Stimulated activated CD4-positive, alpha-beta T cell treated with anti-CD3 and anti-CD28 coated beads, Interleukin-12 subunit alpha, Interleukin-12 subunit beta, amount 100 ng/mL, for 24 hours (primary cell): Measurements from ENCODE around the gene CCDC182.
A peak's percentile ranks its signal among the peaks of the same experiment; 100 is the strongest.

ENCODE experiments used
- DNase-seq, 2 experiments: peaks; one replicate each; pipeline ENCODE4 v3.0.0-alpha.2; 2020; ENCODE audit warnings: low read depth in 2 of 2

Gene CCDC182

DNA sequence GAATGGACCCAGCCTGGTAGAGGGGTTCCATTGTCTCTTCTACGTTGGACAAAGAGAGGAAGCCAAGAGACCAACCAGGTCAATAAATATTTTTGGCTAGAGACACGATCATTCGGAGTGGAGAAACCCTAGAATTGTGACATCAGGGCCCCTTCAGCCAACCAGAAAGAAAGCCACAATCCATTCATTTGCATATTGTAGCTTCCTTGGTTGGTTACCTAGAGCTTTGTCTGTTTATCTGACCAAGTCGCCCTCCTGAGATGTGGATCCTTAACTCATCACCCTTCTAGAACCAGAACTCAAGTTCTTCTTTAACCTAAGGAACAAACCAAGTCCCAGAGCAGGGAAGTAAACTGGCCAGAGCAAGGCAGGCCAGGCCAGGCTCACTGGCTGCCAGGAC lies at the start of gene CCDC182:
Gene CCDC182, minus strand, starts transcription at position 58 of the 400 bp plus-strand sequence. Its CDS starts 27 bp downstream, at position 31.
- DNase-seq: no peak

DNA sequence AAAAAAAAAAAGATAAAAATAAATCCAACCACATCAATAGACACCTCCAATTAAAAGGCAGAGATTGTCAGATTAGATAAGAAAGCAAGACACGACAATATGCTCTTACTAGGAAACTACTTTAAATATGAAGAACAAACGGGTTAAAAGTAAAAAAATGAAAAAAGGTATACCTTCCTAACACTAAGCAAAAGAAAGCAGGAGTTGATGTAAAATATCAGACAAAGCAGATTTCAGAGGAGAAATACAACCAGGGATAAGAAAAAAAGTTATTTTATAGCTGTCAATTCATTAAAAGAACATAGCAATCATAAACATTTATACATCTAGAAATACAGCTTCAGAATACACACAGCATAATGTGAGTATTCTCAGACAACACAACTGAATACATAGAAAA lies 49.7 kb upstream of the CCDC182 start:
- DNase-seq: no peak

DNA sequence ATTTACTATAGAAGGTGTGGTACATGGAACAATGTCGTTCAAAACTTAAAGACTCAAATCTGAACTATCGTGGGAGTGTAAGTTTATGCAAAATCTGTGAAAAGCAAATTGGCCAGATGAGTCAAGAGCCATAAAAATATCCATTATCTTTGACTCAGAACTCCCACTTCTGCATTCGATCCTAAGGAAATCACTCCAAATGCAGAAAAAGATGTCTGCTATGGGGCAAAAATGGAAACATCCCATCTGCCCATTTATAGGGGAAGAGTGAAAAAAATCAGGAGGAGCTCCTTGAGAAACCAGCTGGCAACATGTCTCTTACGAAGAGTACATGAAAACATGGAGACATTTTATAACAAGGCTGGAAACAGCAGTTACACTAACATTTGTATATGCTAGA lies 43.6 kb upstream of the CCDC182 start:
- no peak for DNase-seq

DNA sequence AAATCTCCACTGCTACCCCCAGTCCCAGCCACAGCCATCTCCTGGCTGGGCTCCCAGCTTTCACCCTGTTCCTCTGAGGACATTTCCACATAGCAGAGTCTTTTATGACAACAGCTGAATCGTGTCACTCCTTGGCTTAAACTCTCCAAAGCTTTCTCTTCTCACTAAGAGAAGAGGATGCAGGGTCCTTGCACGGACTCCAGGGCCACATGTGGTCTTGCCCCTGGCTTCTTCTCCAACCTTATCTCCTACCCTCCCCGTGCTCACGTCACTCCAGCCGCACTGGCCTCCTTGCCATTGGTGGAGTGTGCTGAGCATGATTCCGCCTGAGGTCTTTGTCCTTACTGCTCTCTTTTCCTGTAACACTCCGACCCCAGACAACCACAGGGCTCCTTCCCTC lies 39.9 kb upstream of the CCDC182 start:
- no peak for DNase-seq

DNA sequence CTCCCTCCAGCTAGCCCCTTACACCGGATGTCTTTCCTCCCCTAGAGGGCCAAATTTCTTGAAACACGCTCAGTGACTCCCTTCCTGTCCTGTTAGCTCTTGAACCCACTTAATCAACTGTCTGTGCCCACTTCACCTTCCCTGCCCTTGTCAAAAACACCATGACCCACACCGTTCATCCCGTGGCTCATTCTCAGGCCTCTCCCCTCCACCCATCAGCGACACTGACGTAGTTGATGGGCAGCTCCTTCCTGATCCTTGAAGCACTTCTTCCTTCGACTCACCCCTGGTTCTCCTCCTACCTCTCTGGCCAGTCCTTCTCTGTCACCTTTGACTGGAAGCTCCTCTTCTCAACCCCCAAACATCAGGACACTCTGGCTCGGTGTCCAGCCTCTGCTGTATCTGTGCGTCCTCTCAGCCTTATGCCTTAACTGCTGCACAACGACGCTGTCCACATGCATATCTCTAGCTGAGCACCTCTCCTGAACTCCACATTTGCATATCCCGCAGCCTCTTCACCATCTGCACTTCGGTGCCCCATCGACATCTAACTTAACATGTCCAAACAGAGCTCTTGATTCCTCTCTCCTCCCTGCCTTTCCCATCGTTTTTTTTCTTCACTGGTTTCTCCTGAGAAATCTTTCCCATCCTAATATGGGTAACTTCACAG lies 39.3 kb upstream of the CCDC182 start:
- no peak for DNase-seq

DNA sequence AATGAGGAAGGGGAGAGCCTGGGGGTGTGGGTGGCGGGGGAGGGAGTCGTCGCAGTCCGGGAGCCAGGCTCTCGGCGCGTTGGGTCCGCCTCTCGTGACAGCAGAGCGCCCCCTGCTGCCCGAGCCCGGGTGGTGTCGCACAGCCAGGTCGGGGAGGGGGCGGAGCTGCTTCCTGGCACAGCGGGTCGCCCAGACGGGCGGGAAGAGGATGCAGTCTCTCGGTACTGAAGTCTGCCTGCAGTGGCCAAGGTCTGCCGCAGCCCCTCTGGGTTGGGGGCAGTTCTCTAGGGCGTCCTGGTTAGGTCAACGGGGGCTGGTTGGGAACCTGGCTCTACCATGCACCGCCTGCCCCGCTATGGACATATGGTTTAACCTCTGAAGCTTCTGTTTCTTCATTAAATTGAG lies 38.2 kb upstream of the CCDC182 start:
- peak; percentile 52 to 77 for DNase-seq

DNA sequence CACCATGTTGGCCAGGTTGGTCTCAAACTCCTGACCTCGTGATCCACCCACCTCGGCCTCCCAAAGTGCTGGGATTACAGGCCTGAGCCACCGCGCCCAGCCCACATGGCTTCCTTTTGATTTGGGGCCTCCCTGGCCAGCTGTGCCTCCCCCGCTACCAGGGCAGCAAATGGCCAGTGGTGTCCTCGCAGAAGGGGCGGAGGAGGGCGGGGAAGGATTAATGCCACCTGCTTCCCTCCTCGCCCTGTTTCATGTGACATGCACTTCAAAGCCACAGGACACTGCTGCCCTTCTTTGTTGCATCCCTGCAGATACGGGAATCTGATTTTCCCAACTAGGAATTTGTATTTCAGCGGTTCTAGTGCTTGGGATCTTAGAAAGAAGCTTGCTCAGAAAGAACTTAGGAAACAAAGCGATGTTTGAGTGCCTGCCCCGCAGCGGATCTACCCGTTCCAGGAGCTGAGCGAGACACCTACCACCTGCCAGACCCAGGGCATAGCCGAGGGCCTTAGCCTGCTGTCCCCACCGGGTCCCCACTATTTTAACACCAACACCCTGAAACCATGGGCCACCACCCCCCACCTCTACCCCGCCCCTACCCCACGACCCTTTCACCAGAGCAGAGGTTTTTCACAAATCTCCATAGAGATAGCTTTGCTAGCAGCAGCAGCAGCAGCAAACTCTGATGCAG lies 37.7 kb upstream of the CCDC182 start:
- no peak for DNase-seq

DNA sequence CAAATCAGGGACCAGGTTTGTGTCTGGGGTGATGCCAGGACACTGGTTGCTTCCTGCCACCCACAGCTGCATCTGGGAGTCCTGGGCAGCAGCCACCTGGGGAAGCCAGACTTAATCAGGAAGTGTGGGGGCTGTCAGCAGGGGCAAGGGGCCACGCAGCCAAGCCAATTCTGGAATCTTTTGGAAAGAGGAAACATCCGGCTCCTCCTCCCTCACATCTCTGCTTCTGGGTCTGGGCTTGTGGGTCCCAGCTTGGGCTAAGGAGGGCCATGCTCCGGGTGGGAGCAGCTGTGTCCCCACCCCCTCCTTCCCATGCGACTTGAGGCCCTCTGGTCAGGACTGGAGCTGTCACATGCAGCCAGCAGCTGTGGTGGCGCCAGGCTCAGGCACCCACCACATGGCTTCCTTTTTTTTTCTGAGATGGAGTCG lies 37.0 kb upstream of the CCDC182 start:
- DNase-seq: no peak

DNA sequence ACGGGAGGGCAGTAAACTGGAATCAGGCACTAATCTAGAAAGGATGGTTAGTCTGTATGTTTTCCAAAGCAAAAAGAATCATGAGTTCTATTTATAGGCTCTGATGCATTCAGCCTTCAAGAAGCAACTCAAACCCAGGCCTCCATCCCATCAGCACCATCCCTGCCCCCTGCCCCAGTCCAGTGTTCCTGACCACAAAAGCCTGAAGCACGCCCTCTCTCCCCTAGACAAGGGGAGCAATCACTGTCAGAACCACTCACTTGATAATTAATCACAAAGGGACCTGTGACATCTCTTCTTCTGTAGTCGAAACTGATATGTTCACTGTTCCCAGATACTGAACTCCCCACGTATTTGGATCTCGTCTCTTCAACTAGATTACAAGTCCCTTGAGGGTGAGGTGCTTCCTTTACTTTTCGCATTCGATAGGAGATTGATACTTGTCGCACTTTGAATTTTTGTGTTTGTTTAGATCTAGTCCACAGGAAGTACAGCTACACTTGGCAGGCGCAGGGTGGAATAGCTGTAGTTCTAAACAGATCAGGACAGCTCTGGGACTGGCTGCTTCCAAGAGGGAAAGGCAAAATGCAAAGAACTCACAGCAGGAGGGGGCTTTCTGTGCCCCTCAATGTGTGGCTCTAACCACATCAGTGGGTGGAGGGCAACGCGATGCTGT lies 36.4 kb upstream of the CCDC182 start:
- no peak for DNase-seq

DNA sequence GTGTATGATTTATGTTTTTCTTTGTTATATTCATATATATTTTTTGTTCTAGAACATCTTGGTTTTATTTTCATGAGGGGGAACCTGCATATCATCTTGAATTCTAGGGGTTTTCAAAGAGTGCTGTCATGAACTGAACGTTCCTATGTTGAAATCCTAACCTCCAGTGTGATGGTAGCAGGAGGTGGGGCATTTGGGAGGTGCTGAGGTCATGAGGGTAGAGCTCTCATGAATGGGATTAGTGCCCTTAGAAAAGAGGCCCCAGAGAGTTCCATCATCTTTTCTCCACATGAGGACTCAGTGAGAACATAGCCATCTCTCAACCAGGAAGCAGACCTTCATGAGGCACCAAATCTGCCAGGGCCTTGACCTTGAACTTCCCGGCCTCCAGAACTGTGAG lies 34.6 kb upstream of the CCDC182 start:
- no peak for DNase-seq

DNA sequence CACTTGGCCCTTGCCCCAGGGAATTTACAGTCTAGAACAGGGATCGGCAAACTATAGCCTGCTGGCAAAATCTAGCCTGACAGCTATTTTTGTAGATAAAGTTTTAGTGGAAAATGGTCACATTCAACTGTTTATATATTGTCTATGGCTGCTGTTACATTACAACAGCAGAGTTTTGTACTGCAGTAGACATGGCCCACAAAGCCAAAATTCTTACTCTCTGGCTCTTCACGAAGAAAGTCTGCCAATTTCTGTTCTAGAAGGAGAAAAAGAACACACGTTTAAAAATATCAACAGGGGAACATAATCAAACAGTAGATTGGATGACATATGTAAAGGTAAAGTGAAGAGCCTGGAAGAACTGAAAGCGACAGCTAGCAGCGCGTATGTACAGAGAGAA lies 33.2 kb upstream of the CCDC182 start:
- DNase-seq: no peak

DNA sequence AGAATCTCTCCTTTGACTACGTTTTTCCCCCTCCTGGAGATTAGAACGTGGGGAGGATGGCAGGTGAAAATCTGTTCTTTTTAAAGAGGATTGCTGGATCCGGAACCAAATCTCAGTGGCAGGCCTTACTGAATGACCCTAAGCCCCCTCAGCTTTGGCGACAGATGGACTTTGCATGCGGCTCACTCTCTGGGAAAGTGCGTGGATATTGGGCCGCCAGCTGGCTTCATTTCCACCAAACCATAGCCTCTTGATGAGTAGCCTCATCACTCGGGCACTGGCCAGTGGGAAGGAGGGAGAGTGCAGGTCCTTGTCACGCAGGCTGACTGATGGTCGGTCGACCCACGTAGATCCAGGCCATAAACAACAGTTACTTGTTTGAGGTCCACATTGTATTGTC lies 31.3 kb upstream of the CCDC182 start:
- no peak for DNase-seq

DNA sequence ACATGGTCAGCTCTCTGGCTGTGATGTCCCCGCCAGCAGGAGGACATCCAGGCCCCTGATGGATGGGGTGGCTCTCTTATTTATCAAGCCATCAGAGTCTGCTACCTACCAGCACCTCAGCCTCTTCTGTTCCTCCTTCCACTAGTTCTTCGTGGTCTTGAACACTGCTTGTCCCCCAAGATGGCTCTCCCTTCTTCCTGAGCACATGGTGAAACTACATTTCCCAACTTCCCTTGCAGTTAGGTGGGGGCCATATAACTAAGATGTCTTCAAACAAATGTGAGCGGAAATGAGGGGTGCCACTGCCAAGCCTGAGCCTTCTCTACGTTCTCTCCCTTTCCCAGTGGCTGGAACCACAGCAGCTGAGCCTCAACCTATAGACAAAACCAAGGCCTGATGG lies 29.8 kb upstream of the CCDC182 start:
- no peak for DNase-seq

DNA sequence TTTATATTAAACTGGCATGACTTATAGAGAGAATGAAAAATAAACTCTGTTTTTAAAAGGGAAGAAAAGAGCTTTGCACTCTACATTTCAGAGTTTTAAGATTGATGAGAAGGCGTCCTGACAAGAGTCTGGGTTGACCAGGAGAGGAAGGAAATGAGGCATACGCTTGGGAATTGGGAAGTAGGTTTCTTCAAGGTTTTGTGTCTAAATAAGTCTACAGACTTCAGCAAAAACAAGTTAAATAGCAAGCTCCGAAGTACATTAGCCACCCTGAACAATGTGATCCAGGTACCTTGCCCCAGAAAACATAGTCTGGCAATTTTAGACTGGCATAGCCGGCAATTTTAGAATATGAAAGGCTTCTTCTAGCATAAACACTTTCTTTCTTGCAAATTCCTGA lies 28.5 kb upstream of the CCDC182 start:
- no peak for DNase-seq

DNA sequence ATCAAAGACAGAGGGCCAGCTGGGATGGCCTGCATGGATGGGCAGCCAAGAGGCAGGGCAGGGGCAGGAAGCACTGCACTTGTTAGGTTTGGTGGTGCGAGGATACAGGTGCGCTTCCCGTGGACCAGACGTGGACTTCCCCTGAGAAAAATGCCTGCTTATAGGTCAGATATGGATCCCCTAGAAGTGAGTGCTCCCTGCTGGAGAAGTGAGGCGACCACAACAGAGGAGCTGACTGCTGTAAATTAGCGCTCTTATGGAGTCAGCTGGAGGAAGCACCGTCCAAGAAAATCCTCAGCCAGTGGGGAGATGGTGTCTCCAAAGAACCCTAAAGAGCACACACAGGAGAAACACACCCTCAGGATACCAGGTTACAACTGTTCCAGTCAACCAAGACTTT lies 27.7 kb upstream of the CCDC182 start:
- no peak for DNase-seq

DNA sequence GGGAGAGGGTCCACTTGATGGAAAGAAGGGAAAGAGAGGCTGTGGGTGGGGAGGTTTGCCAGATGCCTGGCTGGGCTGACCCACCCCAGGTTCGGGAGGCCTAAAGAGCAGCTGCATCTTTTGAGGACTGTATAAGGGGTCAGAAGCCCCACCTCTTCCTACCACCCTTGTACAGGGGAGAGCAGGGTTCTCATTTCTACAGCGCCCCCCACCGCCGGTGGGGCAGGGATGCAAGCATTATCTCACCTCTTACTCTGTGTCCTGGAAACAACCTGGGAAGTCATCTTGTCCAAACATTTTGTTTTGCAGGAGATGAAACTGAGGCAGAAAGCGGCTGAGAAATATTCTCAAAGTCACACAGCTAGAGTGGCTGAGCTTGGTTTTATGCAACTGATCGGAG lies 22.5 kb upstream of the CCDC182 start:
- no peak for DNase-seq

DNA sequence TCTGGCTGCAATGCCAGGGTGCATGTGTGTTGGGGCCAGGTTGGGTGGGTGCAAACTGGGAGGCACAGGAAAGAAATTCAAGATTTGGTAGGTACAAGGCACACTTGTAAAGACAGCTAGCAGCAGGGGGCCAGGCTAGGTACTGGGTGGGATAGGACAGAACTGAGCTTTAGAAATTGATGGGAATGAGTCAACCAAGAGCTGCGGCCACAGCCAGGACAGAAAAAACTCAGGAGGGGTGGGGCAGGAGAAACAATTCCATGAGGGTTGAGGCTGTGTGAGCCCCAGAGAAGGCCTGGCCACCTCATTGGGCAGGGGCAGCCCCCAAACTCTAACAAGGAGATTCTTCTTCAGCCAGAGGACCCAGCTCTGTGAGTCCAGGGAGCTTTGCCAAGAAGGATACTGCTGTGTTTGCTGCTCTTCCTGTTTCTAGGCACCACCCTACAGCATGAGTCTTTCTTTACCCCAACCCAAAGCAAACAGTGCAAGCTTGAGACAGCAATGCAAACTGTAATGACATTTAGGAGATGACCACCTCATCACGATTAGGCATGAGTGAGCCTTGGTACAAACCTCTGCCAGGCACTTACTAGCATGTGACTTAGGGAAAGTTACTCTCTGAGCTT lies 21.3 kb upstream of the CCDC182 start:
- DNase-seq: no peak

DNA sequence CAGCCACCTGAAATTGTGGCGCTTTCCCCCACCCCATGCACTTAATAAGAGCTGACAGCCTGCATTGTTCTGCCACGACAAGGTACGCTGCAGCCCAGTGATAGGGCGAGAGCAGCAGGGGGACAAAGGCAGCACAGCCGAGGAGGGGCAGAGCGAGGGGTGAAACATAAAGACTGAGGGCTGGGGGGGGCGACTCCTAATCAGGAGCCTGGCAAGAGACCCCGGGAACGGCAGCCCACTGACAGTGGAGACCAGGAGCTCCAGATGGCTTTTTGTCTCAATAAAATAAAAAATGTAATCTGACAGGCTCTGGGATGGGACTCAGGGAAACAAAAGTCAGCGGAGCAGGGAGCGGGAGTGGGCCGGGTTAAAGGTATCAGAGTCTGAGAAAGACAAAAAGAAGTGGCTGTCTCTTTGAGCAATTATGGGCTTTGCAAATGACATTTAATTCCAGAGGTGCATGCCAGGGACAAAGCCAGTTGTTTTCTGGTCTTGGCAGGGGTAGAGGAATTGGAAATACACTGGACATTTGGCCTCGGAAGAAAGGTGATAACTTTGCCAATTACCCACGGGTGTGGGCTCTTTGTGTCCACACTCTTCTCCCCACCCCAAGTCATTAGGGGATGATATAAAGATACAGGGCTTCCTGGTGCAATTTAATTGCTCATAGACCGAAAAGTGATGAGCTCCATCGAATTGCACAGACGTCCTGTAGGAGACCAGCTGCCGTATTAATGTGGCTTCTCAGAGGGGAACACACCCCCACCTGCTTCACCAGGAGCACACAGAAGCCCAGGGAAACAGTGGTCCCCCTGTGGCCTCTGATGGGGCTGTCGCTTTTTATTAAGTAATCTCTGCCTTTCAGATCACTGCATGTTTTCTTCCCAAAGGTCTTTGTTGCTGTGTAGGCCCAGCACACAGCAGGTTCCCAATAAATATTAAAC lies 17.6 kb upstream of the CCDC182 start:
- no peak for DNase-seq

DNA sequence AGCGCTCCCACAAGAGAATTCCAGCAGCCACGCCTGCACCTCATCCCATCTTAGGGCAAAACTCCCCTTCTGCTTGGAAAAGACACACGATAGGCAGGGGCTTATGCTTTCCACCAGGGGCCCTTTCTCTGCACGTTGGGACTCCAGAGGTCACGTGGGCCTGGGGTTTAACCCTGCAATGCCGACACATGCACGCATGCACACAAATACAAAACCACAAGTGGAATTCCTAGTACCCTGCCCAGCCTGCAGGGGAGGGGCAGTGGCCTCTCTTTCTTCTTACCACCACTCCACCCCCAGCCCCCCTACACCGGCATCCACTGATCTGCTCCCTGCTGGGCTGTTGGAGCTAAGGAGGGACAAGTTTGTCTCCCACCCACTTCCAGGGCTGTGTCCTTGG lies 16.8 kb upstream of the CCDC182 start:
- no peak for DNase-seq

DNA sequence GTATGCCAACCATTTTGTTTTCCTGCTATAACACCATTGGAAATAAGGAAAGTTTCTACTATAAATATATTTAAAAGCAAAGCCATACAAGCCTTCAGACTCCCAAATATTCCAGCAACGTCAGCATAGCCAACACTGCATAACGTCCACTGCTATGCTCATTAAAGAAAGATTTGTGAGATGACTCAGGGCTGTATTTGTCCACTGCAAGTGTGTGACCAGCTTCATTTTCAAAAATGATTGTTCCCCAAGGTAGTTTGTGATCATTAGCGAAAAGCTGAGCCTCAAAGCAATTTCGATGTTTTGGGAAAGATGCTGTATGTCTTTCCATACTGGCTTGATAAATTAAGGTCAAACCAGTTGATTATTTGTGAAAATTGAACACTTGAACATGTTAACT lies 14.9 kb upstream of the CCDC182 start:
- DNase-seq: no peak

DNA sequence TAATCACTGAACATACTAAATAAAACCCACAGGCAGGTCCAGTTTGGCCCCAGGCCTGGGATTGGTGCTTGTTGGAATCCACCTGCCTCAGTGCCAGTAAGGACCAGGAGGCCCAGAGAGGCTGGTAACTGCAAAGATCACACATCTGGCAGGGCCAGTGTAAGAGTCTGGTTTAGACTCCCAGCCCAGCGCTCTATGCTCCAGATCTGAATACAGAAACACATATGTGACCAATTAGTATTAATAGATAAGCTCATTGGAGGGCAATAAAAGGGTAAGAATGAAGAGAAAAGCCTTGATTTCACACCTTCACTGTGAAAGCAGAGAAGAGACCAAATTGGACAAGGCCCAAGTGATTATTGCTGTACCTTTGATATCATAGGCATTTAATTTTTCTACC lies 13.6 kb upstream of the CCDC182 start:
- DNase-seq: no peak

DNA sequence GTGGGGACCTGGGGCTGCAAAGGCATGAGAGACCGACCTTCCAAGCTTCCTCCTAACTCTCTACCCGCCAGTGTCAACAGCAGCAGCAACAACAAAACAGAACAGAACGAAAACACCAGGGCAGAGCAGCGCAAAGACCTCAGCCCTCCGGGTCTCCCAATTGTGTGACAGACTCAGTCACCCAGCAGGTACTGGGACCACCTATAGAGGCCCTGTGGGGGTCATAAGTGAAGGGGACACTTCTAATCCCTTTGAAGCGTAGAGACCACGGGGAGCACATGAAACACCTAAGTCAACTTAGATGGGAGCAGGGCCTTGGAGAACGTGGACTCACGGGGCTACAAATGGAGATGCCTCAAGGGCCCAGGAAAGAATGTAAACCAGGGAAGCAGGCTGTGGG lies 12.6 kb upstream of the CCDC182 start:
- DNase-seq: no peak
